GM18867 (cell line): ENCODE results near the gene STK32C.
"Not testable (repeated sequence)": the region's sequence is repeated elsewhere in the genome, so short reads cannot be mapped to it uniquely, and the experiment has no call there.

Source experiments
- ATAC-seq: cut with Tn5 transposase; IDR thresholded peaks from one replicate; pipeline ENCODE4 v1.9.1; 2021; ENCODE audit warnings: mild to moderate bottlenecking, moderate library complexity; ENCODE audit not compliant: unreplicated experiment

STK32C gene

DNA sequence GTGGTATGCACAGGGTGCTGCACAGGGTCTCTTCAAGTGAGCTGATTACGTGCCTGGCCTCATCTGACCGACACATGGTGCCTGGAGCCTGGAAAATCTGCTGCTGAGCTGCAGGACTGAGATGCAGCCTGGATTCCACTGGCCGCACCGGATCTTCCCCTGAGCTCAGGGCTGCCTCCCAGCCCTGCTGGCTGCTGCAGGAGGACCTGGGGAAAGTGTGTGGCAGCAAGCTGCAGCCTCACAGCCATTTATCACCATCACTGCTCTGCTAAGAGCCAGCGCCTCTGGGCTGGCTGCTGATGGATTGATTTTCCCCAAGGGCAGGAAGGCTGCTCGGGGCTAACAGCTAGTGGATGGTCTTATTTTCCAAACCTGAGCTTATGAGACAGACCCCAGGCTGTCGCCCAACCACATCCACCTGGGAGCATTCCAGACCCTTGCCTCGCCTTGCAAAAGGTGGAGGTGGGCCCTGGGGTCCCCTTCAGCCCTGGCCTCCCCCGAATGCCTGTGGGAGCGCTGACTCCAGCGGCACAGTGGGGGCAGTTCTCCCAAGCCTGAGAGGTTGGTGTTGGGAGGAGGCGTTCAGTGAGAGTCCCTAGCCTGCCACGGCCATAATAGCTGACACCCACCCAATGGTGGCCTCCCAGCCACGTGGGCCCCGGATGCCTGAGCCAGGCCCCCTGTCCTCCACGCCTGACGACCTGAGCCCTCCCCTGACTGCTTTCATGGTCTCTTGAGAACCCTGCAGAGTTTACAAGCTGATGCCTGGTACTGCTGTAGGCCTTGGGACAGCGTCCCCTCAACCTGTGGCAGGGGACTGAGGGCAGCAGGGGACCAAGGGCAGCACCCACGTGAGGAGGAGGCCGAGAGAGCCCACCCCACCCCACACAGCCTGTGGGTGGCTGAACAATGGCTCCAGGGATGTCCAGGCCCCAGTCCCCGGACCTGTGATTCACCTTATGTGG is 38.2 kb downstream of the STK32C start:
- ATAC-seq = no peak

DNA sequence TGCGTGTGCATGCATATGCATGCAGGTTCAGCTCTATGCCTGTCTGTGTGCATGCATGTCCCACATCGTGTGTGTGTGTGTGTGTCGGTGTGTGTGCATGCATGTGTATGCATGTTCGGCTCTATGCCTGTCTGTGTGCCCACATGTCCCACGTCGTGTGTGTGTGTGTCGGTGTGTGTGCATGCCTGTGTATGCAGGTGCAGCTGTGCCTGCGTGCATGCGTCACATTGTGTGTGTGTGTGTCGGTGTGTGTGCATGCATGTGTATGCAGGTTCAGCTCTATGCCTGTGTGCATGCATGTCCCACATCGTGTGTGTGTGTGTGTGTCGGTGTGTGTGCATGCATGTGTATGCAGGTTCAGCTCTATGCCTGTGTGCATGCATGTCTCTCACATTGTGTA is 39.8 kb downstream of the STK32C start:
- not testable (repeated sequence) for ATAC-seq

DNA sequence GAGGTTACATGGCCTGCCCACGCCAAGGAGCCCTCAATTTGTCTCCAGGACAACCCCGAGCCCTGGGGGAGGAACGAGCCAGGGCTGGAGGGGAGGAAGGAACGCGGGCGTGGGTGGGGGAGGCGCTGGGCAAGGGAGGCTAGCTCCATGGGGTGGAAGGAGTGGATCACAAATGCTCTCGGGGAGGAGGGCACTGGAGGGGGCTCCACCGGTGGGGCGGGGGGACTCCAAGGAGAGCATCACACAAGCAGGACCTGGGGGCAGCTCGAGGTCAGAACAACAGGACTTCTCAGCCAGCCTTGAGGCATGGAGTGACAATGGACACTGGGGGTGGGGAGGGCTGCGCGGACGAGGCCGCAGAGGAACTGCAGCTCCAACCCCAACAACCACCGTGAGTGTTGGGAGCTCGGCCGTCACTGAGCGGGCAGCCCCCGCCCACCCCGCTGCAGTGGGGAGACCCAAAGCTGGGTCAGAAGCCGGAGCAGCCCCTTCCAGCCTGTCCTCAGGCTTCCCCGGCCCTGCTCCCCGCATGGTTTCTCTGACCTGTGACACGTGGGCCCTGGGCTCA is 41.1 kb downstream of the STK32C start:
- ATAC-seq = no peak

DNA sequence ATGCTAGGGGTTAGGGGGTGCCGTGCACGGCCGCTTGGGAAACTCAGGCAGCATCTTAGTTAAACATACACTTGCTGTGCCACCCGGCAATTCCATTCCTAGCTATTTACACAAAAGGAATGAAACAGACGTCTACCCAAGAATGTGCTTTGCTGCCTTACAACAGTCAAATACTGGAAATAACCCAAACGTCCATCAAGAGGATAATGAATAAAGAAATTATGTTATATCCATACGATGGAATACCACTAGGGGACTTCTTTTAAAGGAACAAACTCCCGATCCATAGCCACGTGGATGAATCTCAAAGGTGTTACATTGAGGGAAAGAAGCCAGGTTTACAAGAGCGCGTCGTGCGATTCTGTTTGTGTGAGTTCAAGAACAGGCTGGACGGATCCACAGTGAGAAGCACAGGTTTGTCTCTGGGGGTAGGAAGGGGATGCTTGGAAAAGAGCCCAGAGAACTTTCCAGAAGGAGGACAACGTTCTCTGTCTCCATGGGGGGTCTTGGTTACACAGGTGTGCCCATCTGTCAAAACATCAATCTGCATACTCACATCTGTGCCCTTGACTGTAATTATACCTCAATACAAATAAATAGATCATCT is 41.8 kb downstream of the STK32C start:
- no peak for ATAC-seq

DNA sequence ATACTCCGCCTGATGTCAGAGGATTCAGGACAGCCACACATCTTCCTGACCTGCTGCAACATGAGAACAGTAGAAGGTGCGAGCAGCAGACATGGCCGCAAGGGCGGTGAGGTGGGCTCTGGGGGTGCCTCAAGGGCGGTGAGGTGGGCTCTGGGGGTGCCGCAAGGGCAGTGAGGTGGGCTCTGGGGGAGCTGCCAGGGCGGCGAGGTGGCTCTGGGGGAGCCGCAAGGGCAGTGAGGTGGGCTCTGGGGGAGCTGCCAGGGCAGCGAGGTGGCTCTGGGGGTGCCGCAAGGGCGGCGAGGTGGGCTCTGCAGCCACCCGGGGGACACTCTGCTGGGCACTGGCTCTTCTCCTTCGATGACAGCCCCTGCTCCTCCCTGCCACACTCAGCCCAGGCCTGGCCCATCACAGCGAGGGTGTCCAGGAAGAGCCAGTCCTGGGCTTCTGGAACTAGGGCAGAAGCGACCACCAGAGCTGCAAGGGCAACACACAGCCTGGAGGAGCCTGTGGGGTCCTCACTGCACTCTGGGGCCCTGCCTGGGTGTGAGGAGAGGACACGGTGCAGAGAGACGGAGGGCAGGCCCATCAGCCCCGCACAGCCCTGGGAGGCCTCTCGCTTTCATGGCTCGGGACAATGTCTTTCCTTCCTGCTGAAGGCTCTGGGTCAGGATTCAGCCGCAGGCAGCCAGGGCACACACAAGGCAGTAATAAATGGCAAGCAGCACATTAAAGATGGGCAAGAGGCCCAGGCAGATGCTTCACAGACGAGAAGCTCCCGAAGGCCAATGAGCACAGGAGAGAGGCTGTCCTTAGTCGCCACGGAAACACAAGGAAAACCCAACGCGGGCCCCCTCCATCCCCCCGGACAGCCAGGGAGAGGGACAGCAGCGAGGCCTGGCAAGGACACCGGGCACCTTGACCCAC is 42.5 kb downstream of the STK32C start:
- no peak for ATAC-seq

DNA sequence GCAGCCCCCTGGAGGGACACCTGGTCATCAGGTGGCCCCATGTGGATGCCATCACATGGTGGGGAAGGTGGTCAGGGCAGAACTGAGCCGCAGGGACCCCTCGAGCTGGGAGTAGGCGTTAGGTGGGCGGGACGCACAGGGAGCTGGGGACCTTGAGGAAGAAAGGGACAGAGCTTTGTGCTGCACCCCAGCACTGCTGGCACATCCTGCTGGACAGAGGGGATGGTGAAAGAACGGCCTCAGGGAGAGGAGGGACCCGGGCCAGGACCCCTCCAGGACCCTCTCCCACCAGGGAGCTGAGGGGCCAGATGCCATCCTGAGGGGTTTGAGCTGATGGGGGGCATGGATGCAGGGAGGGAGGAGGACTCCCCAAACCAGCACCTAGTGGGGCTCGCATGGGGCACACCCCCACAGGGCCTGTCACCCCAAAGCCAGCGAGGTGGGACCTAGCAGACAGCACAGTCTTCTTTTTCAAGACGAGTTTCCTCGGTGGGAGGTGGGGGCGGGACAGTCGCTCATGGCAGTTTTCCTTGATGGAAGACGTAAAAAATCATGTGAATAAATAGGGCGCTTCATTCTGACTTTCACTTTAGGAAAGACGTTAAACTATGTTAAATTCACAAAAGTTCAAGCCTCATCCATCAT is 43.3 kb downstream of the STK32C start:
- ATAC-seq = no peak

DNA sequence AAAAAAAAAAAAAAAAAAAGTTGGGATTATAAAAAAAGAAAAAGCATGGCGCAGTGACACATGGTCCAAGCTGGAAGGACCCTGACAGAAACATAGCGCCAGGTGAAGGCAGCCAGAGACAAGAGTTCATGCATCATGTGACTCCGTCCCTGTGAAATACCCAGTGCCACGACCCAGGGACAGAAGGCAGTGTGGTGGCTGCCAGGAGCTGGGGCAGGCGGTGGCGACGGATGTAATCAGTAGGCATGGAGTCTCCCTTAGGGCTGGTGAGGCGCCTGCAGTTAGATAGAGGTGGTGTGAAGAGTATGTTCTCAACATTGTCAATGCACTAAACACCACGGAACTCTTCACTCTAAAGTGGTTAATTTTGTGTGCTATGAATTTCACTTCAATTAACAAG is 43.9 kb downstream of the STK32C start:
- no peak for ATAC-seq

DNA sequence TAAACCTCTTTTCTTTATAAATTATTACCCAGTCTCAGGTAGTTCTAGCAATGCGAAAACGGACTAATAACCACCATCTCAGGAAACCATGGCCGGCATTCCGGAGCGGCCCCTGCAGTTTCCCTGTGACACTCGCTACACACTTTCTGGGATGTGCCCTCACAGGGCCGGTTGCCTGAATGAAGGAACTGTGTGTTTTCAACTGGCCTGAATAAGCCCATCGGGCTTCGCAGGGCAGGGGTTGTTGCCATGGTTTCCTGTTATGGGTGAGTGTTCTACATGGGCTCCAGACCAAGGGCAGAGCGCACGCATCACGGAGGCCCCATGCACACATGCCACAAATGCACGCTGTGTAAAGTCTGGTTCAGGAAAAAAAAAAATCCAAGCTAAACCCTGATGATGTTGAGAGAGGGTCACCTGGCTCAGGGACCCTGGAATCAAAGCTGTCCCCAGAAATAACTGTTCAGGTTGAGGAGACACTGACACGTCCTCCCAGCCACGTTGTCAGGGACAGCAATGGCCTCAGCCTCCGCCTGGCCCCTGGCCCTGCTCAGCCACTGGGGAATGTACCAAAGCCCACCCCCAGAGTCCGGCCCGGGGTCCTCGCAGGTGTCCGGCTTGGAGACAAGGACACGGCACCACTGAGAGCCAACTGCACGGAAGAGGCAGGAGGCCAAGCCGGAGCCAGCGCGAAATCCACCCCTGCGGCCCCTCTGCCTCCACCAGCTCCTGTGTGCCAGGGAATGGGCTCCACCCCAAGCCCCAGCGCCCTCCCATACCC is 47.9 kb downstream of the STK32C start:
- ATAC-seq = no peak

DNA sequence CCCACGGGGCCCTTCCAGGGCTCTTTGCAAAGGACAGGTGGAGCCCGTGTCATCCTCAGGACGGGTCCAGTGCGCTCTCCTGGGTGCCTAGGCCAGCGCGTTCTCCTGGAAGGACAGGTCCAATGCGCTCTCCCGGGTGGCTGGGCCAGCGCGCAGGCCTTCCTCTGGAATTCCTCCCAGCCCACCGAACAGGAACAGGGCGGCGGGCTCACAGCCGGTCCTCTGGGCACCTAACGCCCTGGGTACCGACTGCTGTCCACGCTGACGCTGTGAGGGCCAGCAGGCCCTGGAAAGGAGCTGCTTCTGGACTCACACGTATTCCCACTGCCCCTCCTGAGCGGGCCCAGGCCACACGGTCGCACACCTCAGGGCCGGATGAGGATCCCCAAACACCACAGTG is 49.3 kb downstream of the STK32C start:
- no peak for ATAC-seq

DNA sequence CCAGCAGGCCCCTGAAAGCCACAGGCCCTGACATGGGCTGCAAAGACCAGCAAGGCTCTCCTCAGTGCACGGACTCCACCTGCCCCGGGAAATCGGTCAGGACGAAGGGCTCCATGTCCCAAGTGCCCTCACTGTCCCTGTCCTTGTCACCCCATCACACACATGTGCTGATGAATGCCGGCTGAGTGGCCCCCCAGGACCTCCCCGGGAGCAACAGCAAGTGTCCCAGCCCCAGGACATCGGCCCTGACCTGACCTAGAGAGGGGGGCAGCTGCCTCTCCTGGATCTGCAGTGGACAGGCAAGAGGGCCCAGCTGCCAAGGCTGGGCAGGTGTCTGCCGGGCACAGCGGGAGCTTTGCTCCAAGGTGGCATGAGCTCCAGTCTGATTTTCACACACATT is 49.8 kb downstream of the STK32C start:
- ATAC-seq = no peak

DNA sequence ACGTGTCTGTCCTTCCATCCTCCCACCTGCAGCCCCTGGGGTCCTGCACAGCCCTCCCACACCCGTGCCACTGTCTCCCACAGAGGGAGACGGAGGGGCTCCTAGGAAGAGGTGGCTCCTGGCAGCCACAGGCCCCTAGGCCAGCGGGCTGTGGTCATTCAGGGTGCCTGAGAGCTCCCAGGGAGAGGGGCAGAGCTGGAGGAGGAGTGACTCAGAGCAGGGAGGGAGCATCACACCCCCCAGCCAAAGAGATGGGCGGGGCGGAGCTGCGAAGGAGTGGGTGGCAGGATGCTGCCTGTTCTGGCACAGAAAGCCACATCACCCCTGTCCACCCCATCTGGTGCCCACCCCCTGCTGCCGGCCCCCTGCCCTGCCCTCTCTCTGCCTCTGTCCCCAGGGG is 50.5 kb downstream of the STK32C start:
- ATAC-seq = no peak

DNA sequence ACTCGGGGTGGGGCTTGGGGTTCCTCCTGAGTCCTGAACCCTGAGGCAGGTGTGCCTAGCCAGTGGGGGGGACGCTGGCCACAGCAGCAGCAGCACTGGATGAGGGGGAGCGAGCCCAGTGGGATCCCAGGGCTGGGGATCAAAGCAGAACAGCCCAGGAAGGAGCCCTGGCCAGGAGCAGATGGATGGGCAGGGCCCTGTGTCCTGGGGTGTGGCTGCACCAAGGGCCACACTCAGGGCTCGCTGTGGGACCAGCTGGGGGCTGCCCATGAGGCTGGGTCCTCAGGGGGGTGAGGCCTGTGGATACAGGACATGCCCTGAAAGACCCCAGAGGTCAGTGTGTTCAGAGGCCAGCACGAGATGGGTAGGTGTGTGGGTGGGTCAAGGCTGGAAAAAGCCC is 50.9 kb downstream of the STK32C start:
- no peak for ATAC-seq

DNA sequence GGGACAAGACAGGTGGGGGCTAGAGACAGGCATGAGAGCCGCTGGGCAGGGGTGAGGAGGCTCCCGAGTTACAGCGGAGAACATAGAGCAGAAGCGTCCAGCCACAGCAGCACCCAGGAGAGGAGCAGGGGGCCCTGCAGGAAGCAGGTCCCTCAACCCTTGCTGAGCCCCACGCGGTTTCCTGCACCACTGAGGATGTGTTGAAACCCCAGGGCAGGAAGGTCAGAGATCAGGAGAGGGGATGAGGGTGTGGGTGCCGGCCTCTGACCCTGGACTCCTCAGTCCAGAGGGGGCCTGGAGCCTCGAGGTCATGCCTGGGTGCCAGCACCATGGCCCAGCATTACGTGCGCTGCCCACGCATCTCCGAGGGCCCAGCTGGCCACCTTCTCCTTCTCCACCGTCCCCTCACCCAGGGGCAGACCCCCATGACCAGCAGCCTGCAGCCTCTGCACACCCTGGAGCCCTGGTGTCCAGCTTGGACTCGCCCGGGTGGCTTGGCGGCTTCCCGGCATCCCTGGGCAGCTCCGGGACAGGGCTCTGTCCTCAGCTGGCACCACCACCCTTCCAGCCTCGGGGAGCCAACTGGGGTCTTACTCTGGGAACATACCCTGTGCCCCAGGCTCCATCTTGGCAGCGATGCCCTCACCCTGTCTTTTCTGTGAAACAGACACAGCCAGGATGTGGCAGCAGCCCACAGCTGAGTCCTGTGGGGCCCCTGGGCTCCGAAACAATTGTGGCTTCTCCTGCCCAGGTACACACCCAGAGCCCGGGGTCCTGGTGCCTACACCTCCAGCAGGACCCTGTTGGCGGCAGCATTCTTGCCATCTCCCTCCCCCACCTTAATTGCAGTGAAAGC is 52.0 kb downstream of the STK32C start:
- no peak for ATAC-seq

DNA sequence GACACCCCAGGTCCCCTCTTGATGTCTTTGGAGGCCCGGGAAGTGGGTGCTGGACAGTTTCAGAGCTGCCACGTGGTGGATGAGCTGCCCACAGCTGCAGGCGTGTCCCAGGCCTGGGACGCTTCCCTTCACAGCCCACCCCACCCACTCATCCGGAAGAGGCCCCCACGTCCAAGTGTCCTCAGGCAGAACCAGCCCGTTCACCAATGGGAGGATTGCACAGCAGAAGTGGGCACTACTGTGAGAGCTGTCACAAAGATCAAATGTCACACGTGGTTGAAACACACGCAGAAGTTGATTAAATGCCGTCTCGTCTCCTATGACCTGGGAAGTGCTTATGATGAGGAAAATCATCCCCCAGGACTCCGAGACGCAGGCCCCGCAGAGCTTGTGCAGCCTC is 52.9 kb downstream of the STK32C start:
- ATAC-seq = no peak

DNA sequence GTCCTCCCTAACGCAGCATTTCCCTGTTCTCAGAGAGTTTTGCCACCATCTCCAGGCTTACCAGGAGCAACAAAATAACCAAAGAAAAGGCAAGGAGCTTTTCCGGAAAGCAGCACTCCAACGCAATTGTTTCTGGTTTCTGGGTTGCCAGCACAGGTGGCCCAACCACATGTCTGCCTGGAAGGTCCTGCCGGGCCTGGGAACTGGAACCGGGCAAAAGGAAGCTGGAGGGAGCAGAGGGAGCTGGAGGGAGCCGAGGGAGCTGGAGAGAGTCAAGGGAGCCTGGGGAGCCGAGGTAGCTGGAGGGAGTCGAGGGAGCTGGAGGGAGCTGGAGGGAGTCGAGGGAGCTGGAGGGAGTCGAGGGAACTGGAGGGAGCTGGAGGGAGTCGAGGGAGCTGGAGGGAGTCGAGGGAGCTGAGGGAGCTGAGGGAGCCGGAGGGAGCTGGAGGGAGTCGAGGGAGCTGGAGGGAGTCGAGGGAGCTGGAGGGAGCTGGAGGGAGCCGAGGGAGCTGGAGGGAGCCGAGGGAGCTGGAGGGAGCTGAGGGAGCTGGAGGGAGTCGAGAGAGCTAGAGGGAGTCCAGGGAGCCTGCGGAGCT is 54.6 kb downstream of the STK32C start:
- no peak for ATAC-seq

DNA sequence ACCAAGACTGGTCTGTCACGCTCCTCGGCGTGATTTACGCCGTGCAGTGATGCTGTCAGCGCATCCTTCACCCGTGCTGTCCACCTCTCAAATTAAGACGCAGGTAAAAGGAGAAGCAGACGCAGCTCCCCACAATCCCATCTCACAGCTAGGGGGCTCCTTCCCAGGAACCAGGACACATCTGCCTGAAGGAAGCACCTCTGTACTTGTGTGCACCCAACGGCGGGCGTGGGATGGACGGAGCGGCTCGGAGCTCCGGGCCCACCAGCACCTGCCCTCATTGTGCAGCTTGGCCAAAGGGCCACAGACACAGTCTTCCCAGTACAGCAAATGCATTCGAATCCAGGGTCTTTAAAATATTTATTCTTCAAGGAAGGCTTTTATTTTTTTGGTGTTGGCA is 55.3 kb downstream of the STK32C start:
- ATAC-seq = no peak

DNA sequence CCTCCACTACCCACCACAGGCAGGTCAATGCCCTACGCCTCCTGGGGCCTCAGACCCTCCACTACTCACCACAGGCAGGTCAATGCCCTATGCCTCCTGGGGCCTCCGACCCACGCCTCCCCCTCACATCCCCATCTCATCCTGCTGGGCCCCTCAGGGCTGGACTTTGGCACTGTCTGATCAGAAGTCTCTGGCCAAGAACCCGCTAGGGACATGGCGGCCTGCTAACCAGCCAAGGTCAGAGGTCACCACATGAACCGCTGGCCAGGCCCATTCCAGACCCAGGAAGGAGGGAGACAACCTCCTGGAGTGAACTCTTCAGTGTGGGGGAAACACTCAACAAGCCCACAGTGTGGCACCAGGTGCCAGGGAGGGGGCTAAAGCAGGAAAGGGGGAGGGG is 55.8 kb downstream of the STK32C start:
- no peak for ATAC-seq
